NCI-H187 treated with DMSO at 0.1 percent for 48 hours (cell line): ENCODE data around the gene GALNT9.

Experiments used
- DNase-seq: peaks from one replicate; lab custom pipeline; 2025; lab: John Stamatoyannopoulos, UW

Gene GALNT9

DNA sequence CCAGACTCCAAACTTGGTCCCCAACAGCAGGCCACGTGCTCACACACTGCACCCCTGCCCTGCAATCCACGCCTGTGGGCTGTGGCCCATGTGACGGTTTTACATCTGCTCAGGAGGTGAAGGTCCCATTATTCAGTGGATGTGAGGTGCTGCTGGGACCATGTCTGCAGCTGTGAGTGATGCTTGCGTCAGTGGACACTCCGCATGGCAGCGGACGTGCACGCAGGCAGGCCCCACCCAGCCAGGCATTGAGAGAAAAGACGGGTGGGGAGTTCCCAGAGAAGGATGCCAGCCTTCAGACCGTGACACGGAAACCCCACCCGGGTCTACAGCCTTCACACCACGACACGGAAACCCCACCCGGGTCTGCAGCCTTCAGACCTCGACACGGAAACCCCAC lies 117.6 kb downstream of the GALNT9 start:
- no peak for DNase-seq

DNA sequence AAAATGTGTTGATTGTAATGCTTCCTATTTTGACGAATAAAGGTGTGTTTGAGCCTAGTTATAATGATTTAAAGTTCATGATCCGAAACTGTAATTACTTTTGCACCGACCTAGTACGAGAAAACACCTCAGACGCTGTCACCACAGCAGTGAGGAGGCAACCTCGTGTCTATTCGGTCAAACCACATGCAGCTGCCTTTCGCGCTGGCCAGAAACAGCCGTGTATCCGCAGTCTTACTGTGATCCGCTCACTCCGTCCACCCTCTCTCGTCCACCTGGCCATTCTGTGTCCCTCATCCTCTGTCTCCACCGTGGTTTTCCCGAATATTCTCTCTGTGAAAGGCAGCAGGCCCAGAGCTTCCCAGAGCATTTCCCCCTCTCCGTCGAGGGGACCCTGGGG lies 118.1 kb downstream of the GALNT9 start:
- DNase-seq: no peak

DNA sequence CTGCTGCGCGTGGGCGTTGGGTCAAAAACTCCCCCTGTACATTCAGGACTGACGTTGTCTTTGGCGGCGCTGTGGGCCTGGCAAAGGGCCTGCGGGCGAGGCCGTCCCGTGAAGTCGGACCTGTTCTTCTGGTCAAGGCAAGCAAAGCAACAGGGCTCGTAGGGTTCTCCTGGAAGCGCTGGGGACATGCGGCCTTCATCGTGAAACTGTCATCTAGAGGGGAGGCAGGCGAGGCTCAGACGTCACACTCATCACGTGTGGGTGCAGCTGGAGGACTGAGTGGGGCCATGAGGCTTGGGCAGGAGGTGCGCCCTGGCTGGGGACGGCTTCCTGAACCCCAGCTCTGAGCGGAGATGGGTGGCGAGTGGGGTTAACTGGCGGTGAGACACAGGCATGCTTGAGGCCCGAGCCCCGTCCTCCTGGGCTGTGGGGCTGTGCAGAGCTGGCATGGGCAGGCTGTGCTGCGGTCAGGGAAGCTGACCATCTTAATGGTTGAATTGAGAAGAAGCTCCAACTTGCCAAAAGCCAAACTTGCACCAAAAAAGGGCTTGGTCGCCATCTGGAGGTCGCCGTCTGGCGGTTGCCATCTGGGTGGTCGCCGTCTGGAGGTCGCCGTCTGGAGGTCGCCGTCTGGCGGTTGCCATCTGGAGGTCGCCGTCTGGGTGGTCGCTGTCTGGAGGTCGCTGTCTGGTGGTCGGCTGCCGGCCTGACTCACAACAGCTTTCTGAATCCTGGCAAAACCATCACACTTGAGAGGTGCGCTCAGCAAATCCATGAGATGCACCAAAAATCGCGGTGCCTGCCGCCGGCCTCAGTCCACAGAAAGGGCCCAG lies 119.0 kb downstream of the GALNT9 start:
- no peak for DNase-seq

DNA sequence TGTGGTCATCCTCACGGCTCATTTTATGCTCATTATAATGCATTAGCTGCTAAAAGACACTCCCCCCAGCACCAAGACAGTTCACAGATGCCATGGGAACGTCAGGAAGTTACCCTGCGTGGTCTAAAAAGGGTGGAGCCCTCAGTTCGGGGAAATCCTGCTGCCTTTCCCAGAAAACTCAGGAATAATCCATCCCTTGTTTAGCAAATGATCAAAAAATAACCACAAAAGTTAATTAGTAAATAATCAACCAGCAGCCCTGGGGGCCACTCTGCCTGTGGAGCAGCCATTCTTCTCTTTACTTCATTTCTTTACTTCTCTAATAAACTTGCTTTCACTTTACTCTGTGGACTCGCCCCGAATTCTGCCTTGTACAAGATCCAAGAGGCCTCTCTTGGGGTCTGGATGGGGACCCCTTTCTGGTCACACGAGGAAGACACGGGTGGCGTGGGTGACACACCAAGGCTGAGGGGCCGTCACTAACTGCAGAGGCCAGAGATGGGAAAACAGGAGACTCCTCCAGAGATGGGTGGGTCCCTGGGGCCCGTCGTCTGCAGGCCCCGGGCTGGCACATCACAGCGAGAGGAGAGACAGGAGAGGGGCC lies 119.7 kb downstream of the GALNT9 start:
- no peak for DNase-seq

DNA sequence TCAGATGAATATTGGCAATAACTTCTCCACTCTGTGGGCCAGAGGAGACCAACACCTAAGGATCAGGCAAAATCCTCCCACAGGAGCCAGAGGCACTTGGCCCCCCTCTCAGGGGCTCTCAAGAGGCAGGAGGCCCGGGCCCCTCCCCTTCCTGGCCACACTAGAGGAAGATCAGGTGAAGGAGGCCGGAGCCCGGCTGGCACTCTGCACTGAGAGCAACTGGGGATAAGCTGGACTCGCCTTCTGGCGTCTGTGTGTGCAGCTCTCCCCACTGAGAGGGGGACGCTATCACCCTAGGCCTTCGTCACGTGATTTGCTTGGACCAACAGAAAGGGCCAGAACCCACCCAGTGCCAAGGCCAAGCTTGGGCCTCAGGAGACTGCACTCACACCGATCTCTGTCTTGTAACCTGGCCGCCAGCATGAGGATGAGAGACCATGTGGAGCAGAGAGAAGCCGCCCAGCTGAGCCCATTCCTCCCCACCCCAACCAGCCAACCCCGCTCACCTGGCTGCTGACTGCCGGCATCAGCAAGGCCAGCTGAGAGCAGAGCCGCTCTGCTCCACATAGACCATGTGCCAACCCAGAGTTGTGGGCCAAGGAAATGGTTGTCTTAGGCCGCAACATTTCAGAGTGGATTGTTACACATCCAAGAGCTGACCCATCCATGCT lies 121.1 kb downstream of the GALNT9 start:
- no peak for DNase-seq

DNA sequence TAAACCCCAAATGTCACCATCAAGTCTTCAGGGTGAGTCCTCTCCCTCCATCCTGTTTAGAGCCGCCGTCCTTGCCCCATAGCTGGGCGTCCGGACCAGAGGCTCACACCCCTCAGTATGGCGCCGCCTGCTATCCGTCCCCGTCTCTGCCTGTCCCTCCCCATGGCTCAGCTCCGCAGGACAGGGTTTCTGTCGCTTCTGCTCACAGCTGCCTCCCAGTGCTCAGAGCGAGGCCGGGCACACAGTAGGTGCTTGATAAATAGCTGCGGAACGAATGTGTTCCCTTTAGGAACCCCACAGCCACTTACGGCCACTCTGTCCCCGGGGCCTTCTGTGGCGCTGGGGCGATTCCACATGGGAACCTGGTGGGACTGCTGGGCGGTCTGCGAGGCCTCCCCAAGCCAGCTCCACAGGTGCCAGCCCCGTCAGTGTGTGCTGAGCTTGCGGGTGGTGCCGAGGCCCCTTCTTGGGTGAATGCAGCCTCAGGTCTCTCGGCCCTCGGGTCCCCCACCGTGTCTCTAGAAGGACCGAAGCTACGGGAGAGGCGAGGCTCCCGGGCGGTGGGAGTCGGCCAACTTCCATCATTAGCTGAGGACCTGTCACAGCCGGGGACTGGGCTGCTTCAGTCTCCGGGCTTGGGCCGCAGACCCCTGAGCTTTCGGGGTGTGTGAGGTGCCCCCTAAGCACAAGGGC lies 122.2 kb downstream of the GALNT9 start:
- no peak for DNase-seq

DNA sequence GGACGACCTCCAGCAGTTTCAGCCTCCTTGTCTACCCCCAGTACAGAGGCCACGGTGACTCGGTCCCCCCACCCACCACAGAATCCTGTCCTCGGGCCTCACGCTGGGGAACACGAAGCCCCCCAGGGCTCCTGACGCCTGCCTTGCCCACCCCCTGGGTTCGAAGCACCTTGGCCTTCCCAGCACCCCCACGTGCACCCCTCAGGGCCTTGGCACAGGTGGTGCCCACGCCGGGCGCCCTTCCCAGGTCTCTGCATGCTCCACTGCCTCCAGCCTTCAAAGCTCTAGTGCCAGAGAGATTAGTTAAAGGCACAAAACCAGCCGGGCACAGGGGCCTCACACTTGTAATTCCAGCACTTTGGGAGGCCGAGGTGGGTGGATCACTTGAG lies 123.3 kb downstream of the GALNT9 start:
- no peak for DNase-seq

DNA sequence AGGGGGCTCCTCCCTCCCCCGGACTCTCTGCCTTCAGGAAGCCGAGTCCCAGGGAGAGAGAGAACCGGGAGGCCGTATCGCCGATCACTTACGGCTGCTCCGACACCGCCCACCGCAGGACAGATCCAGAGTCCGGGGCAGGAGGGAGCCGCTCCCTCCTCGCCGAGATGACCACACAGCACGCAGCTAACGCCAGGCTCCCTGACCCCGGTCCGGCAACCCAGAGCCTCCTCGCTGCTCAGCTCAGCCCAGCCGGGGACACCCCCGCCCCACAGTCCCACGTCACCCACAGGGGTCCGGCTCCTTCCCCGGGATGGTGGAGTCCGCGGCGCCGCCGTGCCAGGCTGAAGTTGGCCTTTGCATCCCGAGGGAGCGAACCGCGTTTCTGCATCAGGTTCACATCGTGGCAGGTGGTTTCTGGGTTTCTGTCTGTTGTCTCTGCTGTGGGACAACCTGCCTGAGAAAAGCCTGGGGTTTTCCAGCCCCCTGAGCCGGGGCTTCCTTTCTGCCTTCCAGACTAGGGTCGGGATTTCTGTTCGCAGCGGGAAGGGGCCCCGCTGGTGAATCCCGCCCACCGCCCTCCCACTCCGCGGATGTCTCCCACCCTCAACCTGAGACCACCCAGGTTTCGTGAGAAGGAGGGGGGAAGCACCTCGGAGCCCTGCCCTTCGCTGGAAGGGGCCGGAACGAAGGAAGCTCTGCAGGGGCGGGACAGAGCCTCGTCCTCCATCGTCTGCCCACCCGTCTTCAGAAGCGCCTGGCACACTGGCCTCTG lies 123.9 kb downstream of the GALNT9 start:
- DNase-seq: no peak

DNA sequence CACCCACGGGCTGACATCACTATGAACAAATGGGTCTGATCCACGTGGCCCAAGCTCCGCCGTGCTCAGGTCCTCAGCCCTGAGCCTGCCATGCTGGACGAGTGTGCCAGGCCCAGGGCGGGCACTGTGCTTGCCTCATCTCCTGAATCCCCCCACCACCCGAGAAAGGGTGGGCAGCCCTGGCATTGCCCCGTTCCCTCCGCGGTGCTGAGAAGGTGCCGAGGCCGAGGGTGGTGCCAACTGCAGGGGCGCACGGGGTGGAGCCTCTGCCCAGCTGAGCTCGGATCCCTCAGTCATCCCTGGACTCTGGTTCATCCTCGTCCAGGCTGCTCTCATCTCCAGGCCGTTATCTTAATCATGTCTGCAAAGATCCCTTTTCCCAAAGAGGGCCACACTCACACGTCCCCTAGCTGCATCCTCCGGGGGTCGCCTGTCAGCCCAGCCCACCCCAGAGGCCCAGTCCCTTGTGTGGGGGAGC lies 124.6 kb downstream of the GALNT9 start:
- DNase-seq: no peak

DNA sequence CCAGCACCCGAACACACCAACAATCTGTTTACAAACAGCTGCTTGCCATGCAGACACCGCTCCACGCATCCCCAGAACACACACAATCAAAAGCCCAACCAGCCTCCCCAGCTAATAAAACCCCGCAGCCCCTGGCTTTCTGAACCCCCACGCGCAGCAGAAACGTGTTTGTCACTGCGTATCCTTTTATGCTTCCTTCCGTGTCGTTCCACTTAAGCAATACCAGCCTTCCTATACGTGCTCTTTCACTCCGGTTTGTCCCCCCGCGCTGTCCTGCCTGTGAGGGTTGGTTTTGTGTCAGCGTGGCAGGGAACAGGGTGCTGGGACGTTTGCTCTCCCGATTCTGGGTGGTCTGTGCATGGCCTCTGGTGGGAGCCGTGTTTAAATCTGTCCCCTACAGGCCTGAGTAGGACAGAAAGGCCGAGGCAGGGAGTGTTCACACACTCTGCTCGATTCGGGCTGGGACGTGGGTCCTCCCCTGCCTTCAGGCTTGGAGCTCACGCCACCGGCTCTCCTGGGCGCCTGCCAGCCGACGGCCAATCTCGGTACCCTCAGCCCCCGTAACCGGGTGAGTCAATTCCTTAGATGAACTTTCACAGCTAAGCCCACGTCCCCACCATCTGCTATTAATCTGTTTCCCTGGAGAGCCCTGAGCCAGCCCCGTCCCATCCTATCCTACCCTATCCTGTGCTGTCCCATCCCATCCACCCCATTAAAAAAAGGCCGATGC lies 125.2 kb downstream of the GALNT9 start:
- DNase-seq: no peak

DNA sequence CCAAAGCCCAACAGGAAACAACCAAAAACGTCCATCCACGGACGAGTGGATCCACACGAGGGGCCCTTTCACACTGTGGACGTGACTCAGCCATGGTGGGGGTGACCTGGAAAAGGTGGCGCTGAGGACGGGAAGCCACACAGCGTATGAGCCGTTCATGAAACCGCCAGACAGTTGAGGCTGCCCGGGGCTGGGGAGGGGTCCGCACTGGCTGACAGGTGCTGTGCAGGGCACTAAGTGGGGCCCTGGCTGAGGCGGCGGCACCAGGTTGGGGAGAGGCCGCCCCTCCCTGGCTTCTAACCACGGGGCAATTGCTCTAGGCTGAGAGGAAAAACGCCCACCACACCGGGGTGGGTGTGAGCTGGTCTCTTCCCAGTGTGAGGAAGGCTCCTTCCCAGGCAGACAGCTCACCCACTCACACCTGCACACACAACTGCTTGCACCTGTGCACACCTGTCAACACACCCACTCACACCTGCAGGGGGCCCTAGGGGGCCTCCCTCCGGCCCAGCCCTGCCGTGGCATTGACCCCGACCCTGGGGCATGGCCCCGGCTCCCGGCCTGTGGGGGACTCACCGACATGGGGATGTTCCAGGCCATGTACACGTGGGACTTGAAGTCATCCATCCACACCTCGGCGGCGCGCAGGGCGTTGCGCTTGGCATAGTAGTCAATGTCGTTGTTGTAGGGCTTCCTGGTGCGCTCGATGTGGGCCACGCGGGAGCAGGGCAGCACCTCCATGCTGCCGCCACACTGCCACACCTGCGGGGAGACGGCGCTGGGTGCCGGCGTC lies 126.3 kb downstream of the GALNT9 start:
- DNase-seq: no peak

DNA sequence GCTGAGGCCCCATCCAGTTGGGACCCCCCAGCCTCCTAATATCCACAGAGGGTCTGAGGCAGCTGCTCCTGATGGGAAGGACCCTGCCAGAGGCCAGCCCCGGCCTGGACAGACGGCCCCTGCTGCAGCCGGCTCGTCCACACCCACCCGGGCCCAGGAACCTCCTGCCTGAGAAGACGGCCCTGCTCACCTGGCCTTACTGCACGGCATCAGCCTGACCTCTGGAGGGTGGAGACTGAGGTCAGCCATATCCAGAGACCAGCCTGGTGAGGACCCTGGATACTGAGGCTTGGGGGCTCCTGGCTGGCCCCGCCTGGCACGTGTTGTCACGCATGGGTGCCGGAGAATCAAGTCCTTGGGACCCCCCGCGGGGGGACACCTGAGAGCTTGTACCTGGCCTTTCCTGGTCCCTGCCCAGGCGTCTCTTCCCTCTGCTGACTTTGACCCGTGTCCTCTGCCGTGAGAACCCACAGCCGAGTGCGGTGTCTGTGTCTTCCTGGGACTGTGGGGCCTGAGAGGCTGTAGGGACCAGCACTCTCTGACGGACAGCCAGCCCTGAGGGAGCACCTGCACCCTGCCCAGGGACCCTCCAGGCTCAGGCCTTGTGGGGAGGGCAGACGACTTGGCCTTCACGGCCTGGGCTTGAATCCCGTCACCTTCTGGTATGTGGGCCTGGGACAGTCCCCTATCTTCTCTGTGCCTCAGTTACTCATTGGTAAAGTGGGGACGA lies 127.8 kb downstream of the GALNT9 start:
- DNase-seq: no peak

DNA sequence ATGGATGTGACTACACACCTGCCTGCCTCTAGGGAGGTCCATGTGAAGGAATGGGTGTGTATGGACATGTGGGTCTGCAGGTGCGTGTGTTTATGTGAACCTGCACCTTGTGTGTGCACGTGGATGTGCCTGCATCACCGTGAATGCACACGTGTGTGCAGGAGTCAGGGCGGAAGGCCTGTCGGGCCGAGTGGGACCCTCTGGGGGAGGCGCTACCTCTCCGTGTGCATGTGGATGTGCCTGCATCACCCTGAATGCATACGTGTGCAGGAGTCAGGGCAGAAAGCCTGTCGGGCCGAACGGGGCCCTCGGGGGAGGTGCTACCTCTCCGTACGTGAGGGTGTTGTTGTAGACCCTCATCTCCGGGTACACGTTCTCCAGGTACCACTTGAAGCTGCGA lies 128.6 kb downstream of the GALNT9 start:
- no peak for DNase-seq

DNA sequence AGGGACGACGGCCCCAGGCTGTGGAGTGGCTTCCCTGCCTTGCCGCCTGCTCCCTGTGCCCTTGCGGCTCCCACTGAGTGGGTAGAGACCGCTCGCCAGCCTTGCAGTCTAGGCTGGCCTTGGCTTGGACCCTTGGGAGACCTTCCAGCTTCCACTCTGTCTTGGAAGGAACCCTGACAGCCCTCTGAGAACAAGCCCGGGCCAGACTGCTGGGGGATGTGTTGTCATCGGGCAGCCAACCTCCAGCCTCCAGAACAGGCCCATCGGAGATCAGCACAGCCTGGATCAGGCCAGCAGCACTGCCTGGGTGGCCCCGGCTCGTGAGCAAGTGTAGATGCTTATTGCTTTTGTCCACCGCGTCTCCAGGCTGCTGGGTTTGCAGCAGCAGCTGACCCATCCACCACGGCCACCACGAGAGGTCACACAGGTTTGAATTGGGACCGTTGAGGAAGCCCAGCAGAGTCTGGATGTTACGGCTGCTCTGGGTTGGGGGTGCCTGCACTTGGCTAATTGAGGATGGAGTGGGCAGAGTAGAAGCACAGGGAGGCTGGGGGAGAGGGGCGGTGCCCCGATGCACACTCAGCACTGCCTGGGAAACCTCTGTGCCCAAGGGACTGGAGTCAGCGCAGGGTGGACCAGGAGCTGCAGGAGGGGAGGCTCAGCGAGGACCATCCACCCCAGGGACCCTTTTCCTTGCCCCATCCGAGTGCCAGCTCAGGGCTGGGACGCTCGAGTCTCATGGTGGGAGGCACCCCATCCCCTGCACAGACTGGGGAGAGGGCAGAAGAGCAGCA lies 129.7 kb downstream of the GALNT9 start:
- no peak for DNase-seq

DNA sequence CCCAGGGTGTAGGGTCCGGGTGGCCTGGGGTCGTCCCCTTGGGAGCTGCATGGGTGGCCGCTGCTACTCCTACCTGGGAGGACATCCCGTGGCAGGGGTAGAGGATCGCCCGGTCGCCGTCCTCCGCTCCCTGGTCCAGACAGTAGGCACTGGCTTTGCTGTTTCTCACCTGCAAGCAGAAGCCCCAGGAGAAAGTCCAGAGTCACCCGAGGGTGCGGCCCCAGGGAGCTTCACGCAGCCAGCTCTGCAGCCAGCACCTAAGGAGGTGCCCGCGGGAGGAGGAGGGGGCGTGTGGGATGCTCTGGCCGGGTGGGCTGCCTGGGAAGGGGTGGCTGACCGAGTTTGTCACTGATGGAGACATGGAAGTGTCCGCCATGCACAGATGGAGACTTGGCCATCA lies 130.3 kb downstream of the GALNT9 start:
- DNase-seq: no peak

DNA sequence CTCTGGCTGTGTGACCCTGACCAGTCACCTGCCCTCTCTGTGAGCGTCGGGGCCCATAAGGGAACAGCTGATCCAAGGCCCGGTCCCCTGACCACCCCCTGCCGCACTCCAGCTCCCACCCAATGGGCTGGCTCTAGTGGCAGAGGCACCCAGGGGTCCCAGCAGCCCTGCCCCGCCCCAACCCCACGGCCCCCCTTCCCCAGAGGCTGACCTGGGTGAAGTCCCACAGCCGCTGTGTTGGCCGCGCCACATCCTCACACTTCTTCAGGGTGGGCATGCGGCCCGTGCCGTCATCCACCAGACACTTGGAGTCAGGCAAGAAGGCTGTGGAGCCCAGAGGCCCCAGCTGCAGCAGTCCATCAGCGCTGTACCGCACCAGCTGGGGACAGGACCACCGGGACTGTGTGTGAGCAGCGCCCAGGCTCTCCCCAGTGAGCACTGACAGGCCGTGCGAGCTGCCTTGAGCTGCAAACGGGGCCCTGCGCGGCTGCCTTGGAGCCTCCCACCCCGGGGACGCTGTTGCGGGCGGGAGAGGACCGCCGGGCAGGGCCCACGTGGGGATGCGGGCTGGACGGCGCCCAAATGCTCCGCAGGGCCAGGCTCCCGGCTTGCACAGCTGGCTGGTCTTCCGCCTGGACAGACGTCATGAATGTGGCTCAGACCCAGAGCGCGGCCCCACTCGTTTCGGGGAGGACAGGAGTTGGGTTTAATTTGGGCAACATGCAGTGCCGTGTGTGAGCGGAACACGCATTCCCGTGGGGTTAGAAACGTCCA lies 131.6 kb downstream of the GALNT9 start:
- no peak for DNase-seq

DNA sequence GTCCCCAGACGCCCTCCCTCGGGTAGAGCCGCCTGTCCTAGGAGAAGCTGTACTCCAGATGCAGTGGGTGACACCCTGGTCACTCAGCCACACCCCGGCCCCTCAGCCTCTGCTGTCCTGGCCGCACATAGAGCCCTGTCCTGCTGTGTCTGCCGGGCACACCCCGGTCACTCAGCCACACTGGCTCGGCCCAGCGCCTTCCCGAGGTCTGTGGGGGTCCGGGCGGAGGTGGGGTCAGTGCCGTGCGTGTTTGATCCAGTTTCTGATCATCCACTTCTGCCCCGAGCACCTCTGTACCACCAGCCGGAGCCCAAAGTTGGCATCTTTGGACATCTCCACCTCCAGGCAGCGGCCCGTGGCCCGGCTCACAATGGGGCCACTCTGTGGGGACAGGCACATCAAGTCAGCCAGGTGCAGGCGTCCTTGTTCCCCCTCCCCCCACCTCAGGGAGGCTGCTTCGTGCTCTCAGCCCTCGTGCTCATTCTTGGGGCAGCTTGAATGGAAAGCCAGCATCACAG lies 132.5 kb downstream of the GALNT9 start:
- DNase-seq: no peak
